ENCODE measurements around the gene C22orf15.

GRCh38 chr22:23800297-23801237, 37.8 kb downstream of the C22orf15 start:
- TF ChIP-seq CTCF (conservative IDR thresholded peaks at IDR 0.05; ENCODE audit: low read length) (no peak), EZH2phosphoT487 (IDR thresholded peaks at IDR 0.05; ENCODE audit: borderline replicate concordance, low read depth, low read length) (no peak)
